Naive B cell (primary cell): ENCODE data around the gene MAPK1. TPM values are rescaled to one million over a fixed set of nuclear protein-coding genes. Genes with fewer than 3 reads are reported as not detected.
"Not testable (repeated sequence)": the region's sequence is repeated elsewhere in the genome, so short reads cannot be mapped to it uniquely, and the experiment has no call there.

ENCODE experiments used
- ATAC-seq, 2 donors: fragments of 150-1000 bp; cut with Tn5 transposase; 2 replicates each; pipeline ENCODE4 v1.10.0; 2021; ENCODE audit warnings: low read depth in 2 of 2, mild to moderate bottlenecking in 2 of 2, moderate library complexity in 2 of 2
- DNase-seq: peaks from one replicate; pipeline ENCODE4 v3.0.0; 2022
- H3K27ac Mint-ChIP-seq, 6 donors: one replicate each; pipeline ENCODE4 v1.8.0; 2020 to 2022; ENCODE audit warnings: mild to moderate bottlenecking in 6 of 6, mixed read lengths in 6 of 6, moderate library complexity in 5 of 6, inconsistent platforms in 2 of 6
- H3K27me3 Mint-ChIP-seq, 3 donors: one replicate each; pipeline ENCODE4 v1.8.0; 2021 to 2022; ENCODE audit warnings: mixed read lengths in 3 of 3, mild to moderate bottlenecking in 1 of 3
- H3K36me3 Mint-ChIP-seq, 2 donors: one replicate each; pipeline ENCODE4 v1.8.0; 2020 to 2022; ENCODE audit warnings: mixed read lengths in 2 of 2, inconsistent platforms in 1 of 2, mild to moderate bottlenecking in 1 of 2
- H3K4me1 Mint-ChIP-seq, 3 donors: one replicate each; pipeline ENCODE4 v1.8.0; 2020 to 2022; ENCODE audit warnings: mixed read lengths in 3 of 3, inconsistent platforms in 1 of 3, mild to moderate bottlenecking in 1 of 3, moderate library complexity in 1 of 3
- H3K4me3 Mint-ChIP-seq, 8 donors: one replicate each; pipeline ENCODE4 v1.8.0; 2020 to 2022; ENCODE audit warnings: mild to moderate bottlenecking in 8 of 8, mixed read lengths in 8 of 8, moderate library complexity in 8 of 8, inconsistent platforms in 2 of 8
- H3K9me3 Mint-ChIP-seq, 7 donors: one replicate each; pipeline ENCODE4 v1.8.0; 2020 to 2022; ENCODE audit warnings: mixed read lengths in 7 of 7, mild to moderate bottlenecking in 5 of 7, inconsistent platforms in 2 of 7, moderate library complexity in 1 of 7
- polyA plus RNA-seq, 6 donors: library from polyadenylated mRNA; unstranded; fragments of 300-500 nt; fragmentation: Illumina TruSeq; gene quantifications; one replicate each; pipeline ENCODE4 v1.2.3, GENCODE V29; 2021; ENCODE audit warnings: low read depth in 6 of 6

MAPK1 gene
- polyA plus RNA-seq, 6 donors from 2014 or later, result 68.6 to 114 (median 93.2) TPM

GRCh38 chr22:21720191-21720859 lies 147.1 kb downstream of the MAPK1 start:
- not testable (repeated sequence) for H3K4me3 Mint-ChIP-seq, ATAC-seq, H3K36me3 Mint-ChIP-seq, DNase-seq, H3K27me3 Mint-ChIP-seq, H3K9me3 Mint-ChIP-seq
- H3K4me1 Mint-ChIP-seq, result peaks cover 24 to 38% (median 31%) of the 10 kb centered on the region in 3 donors
- H3K27ac Mint-ChIP-seq, result peak overlapping the region in 1 of 6 donors; percentile 59

- ATAC-seq (peak; percentile 47 to 54), DNase-seq (no peak)
- peaks cover 26 to 36% (median 28%) of the 10 kb centered on the region in 3 donors for H3K4me1 Mint-ChIP-seq
- peak overlapping the region in 6 of 8 donors; percentile 10 to 73 (median 46) for H3K4me3 Mint-ChIP-seq
- H3K27me3 Mint-ChIP-seq, result no peaks in the 10 kb centered on the region
- no peaks in the 10 kb centered on the region for H3K9me3 Mint-ChIP-seq
- no peaks in the 10 kb centered on the region for H3K36me3 Mint-ChIP-seq
- peak overlapping the region in 4 of 6 donors; percentile 0 to 90 (median 66) for H3K27ac Mint-ChIP-seq
Measured at GRCh38 chr22:21719024-21719423, 148.4 kb downstream of the MAPK1 start.

- peak overlapping the region in 3 of 6 donors; percentile 53 to 90 (median 59) for H3K27ac Mint-ChIP-seq
- no peaks in the 10 kb centered on the region for H3K9me3 Mint-ChIP-seq
- no peak overlapping the region for H3K4me3 Mint-ChIP-seq
- peaks cover 24 to 35% (median 25%) of the 10 kb centered on the region in 3 donors for H3K4me1 Mint-ChIP-seq
- no peaks in the 10 kb centered on the region for H3K36me3 Mint-ChIP-seq
- H3K27me3 Mint-ChIP-seq, result no peaks in the 10 kb centered on the region
- ATAC-seq (no peak), DNase-seq (no peak)
Measured at GRCh38 chr22:21718499-21718898, 148.9 kb downstream of the MAPK1 start.

GRCh38 chr22:21716395-21717122 lies 150.9 kb downstream of the MAPK1 start:
- H3K36me3 Mint-ChIP-seq, H3K9me3 Mint-ChIP-seq, H3K4me3 Mint-ChIP-seq, H3K27me3 Mint-ChIP-seq, ATAC-seq, DNase-seq: not testable (repeated sequence)
- H3K27ac Mint-ChIP-seq, result peak overlapping the region in 2 of 6 donors; percentile 43 to 54
- peaks cover 24 to 39% (median 30%) of the 10 kb centered on the region in 3 donors for H3K4me1 Mint-ChIP-seq

GRCh38 chr22:21714786-21715185 lies 152.7 kb downstream of the MAPK1 start:
- Mint-ChIP-seq H3K4me3 (no peak overlapping the region), H3K4me1 (peaks cover 21 to 37% (median 30%) of the 10 kb centered on the region in 3 donors), H3K27me3 (no peaks in the 10 kb centered on the region), H3K36me3 (peaks cover 0 to 3% of the 10 kb centered on the region in 2 donors), H3K9me3 (no peaks in the 10 kb centered on the region), H3K27ac (peak overlapping the region in 1 of 6 donors; percentile 24)
- DNase-seq, result no peak
- no peak for ATAC-seq

GRCh38 chr22:21714059-21714770 lies 153.2 kb downstream of the MAPK1 start:
- no peak overlapping the region for H3K27ac Mint-ChIP-seq
- no peaks in the 10 kb centered on the region for H3K27me3 Mint-ChIP-seq
- H3K4me3 Mint-ChIP-seq, result no peak overlapping the region
- peaks cover 0 to 8% of the 10 kb centered on the region in 2 donors for H3K36me3 Mint-ChIP-seq
- peaks cover 16 to 31% (median 27%) of the 10 kb centered on the region in 3 donors for H3K4me1 Mint-ChIP-seq
- ATAC-seq (no peak), DNase-seq (no peak)
- no peaks in the 10 kb centered on the region for H3K9me3 Mint-ChIP-seq

- no peaks in the 10 kb centered on the region for H3K27me3 Mint-ChIP-seq
- peak in 1 of 2 donors; percentile 37 for ATAC-seq
- peak overlapping the region in 5 of 6 donors; percentile 2 to 85 (median 55) for H3K27ac Mint-ChIP-seq
- H3K4me3 Mint-ChIP-seq, result no peak overlapping the region
- no peaks in the 10 kb centered on the region for H3K9me3 Mint-ChIP-seq
- peaks cover 0 to 9% of the 10 kb centered on the region in 2 donors for H3K36me3 Mint-ChIP-seq
- peaks cover 10 to 25% (median 21%) of the 10 kb centered on the region in 3 donors for H3K4me1 Mint-ChIP-seq
- no peak for DNase-seq
Measured at GRCh38 chr22:21713428-21714058, 153.9 kb downstream of the MAPK1 start.

GRCh38 chr22:21712751-21713427 lies 154.6 kb downstream of the MAPK1 start:
- Mint-ChIP-seq H3K4me3 (no peak overlapping the region), H3K27me3 (no peaks in the 10 kb centered on the region), H3K9me3 (no peaks in the 10 kb centered on the region), H3K4me1 (peaks cover 8 to 21% (median 19%) of the 10 kb centered on the region in 3 donors), H3K36me3 (peaks cover 0 to 9% of the 10 kb centered on the region in 2 donors), H3K27ac (peak overlapping the region in 4 of 6 donors; percentile 51 to 59 (median 56))
- ATAC-seq (peak; percentile 92 to 94), DNase-seq (peak; percentile 58)

- Mint-ChIP-seq H3K4me1 (peaks cover 8 to 15% (median 10%) of the 10 kb centered on the region in 3 donors), H3K36me3 (peaks cover 0 to 9% of the 10 kb centered on the region in 2 donors), H3K4me3 (no peak overlapping the region), H3K27me3 (no peaks in the 10 kb centered on the region), H3K9me3 (no peaks in the 10 kb centered on the region), H3K27ac (no peak overlapping the region)
- ATAC-seq (no peak), DNase-seq (no peak)
Measured at GRCh38 chr22:21711851-21712250, 155.6 kb downstream of the MAPK1 start.

- DNase-seq, result no peak
- no peaks in the 10 kb centered on the region for H3K27me3 Mint-ChIP-seq
Measured at GRCh38 chr22:21710156-21710555, 157.3 kb downstream of the MAPK1 start.

GRCh38 chr22:21709688-21710087 lies 157.8 kb downstream of the MAPK1 start:
- no peak for ATAC-seq
- Mint-ChIP-seq H3K27ac (peak overlapping the region in 2 of 6 donors; percentile 54 to 65), H3K27me3 (no peaks in the 10 kb centered on the region), H3K4me3 (no peak overlapping the region), H3K4me1 (peaks cover 8 to 13% (median 10%) of the 10 kb centered on the region in 3 donors), H3K36me3 (peaks cover 0 to 9% of the 10 kb centered on the region in 2 donors), H3K9me3 (no peaks in the 10 kb centered on the region)
- no peak for DNase-seq

More at GRCh38 chr22:21710156-21710555, 157.3 kb downstream of the MAPK1 start:
- H3K4me1 Mint-ChIP-seq, result peaks cover 8 to 15% (median 10%) of the 10 kb centered on the region in 3 donors
- no peak for ATAC-seq
- H3K9me3 Mint-ChIP-seq, result no peaks in the 10 kb centered on the region
- peak overlapping the region in 1 of 6 donors; percentile 65 for H3K27ac Mint-ChIP-seq
- H3K4me3 Mint-ChIP-seq, result no peak overlapping the region
- H3K36me3 Mint-ChIP-seq, result peaks cover 0 to 9% of the 10 kb centered on the region in 2 donors

- ATAC-seq (no peak), DNase-seq (no peak)
- peak overlapping the region in 1 of 6 donors; percentile 69 for H3K27ac Mint-ChIP-seq
- H3K4me3 Mint-ChIP-seq, result no peak overlapping the region
- H3K27me3 Mint-ChIP-seq, result no peaks in the 10 kb centered on the region
- H3K9me3 Mint-ChIP-seq, result no peaks in the 10 kb centered on the region
- peaks cover 8 to 12% (median 10%) of the 10 kb centered on the region in 3 donors for H3K4me1 Mint-ChIP-seq
- H3K36me3 Mint-ChIP-seq, result peaks cover 0 to 9% of the 10 kb centered on the region in 2 donors
Measured at GRCh38 chr22:21708960-21709359, 158.5 kb downstream of the MAPK1 start.
